OCI-M2 (cell line): Measurements from ENCODE around the gene NDRG2.

Experiments used
- DNase-seq: peaks from one replicate; lab custom pipeline; 2025; ENCODE audit not compliant: unreplicated experiment; lab: John Stamatoyannopoulos, UW

Gene NDRG2

DNA sequence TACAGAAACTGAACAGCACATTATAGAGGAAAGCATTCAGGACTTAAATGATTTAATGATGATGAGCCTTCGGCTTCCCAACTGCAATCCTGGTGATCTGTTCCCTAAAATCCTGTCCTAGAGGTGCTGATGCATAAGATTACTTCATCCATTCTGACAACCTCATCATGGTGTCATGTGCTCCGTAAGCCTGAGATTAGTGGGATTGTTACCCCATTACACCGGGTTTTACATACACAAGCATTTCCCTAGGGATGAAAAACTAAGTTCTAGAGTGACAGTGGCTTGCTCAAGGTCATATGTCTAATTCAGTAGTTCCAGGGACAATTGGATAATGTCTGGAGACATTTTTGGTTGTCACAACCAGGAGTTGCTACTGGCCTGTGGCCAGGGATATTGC is 12.3 kb upstream of the NDRG2 start:
- no peak for DNase-seq

DNA sequence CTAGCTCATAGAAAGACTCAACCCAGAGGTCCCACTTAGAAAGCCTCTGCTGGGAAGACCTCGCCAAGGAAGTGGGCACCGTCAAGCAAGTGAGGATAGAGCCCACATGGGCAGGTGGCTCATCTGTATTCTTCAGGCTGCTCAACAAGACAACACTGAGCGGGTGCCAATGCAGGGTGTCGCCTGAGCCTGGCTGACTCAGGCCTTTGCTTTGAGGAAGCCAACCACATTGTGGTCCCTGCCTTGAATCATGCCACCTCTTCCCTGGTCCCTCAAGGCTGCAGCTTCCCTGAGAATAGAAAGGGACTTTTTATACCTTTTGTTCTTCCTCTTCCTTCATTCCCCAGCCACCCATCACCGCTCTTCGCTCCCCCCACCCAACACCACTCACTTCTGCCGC is 11.9 kb upstream of the NDRG2 start:
- no peak for DNase-seq

DNA sequence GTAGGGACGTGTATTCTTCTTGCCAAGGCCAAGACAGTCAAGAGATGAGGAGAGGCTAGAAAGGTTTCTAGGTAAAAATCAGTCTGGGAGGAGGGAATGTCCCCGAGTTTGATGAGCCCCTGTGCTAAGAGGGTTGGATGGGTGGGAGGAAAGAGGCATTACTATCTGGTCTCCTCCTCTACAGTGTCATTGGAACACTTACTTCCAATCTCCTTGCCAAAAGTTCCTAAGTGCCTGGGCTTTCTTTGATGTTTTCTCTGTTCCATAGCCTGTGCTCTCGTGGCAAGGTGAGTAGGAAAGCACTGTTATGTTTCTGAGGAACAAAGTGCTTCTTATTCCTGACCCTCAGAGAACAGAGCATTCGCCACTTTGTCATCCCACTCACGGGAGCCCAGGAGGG is 9.8 kb upstream of the NDRG2 start, which contains the start of gene RNASE13:
Gene RNASE13 (minus strand): TSS at position 101 of the 400 bp plus-strand sequence. CDS start 519 bp downstream, outside the sequence.
- DNase-seq = no peak

- DNase-seq = no peak
Measured at GRCh38 chr14:21033133-21033698, 8.4 kb upstream of the NDRG2 start.

DNA sequence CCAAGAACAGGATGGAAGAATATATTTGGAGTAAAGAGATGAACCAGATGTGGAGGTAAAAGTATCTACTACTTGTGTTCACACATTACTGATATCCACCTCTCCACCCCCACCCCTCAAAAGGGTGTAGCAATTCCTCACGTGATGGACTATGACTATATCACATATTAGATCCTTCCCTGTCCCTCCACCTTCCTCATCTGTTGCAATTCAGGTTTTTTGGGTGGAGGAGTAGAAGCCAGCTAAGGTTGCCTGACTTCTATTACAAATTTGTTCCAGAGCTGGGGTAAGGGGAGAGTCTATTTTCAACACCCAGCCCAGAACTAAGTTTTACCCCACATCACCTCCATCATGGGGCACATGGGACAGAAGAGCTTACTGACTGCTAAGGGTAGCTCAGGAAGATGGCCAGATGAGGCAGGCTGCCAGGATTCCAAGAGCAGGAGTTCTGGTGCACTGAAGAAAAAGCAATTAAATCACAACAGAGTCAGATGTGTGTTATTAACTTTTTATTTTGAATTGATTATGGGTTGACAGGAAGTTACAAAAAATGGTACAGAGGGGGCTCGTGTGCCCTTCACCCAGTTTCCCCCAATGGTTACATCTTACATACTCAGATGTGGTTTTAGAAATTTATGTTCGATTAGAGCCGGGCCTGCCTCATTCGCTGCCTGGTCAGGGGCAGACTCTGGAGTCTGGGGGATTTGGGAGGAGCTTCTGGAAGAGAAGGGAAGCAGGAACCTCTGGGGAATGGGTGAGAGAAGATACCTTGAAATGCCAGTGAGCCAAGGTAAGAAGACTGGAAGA is 7.7 kb upstream of the NDRG2 start:
- DNase-seq = no peak

- DNase-seq = no peak
Measured at GRCh38 chr14:21030531-21030930, 5.7 kb upstream of the NDRG2 start.

- DNase-seq = no peak
Measured at GRCh38 chr14:21029917-21030316, 5.1 kb upstream of the NDRG2 start, which contains the start of gene TPPP2. TPPP2 (plus strand) TSS chr14:21030217; CDS start chr14:21030582, 365 bp downstream.

DNA sequence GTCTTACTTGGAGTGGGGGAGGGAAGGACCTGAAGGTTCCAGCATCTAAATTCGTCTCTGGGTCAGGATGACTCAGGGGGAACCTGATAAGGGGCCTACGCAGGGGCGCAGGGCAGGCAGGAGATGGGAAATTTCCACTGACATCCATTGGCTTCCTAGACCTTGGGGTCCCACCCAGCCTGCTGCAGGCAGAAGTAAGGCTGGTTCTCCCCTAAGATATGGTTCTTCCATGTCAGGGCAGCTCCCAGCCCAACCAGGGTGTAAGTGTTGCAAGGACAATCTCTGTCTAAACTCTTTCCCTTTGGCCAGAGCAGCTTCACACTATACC is 2.1 kb upstream of the NDRG2 start:
- DNase-seq = no peak

DNA sequence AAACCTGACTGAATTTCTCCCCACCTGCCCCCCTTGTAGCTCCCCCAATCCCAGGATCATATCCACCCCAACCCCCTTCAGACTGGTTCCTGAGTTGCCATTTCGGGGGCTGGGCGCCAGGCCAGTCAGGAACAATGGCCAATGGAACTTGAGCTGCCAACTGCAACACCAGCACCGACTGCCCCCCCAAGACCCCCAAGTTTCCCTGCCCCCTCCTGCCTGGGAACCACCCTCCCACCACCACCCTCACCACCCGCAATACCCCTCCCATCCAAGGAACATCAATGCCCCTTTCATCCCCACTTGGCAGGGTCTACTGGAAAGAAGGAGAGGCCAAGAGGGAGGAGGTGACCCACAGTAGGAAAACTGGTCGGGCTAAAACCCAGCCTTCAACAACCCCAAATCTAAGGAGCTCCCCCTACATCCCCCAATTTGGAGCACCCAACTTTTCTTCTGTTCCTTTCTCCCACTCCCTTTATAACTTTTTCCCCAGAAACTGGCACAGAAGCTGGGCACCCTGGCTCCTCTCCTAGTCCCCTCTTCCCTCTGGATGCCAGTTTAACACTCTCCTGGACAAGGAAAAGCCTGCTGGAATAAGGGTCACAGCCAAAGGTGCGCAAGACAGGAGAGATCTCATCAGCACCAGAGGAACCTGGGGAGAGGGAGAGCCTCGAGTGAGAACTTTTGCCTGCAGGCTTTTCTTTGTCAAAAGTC is 1.6 kb upstream of the NDRG2 start:
- DNase-seq = no peak

DNA sequence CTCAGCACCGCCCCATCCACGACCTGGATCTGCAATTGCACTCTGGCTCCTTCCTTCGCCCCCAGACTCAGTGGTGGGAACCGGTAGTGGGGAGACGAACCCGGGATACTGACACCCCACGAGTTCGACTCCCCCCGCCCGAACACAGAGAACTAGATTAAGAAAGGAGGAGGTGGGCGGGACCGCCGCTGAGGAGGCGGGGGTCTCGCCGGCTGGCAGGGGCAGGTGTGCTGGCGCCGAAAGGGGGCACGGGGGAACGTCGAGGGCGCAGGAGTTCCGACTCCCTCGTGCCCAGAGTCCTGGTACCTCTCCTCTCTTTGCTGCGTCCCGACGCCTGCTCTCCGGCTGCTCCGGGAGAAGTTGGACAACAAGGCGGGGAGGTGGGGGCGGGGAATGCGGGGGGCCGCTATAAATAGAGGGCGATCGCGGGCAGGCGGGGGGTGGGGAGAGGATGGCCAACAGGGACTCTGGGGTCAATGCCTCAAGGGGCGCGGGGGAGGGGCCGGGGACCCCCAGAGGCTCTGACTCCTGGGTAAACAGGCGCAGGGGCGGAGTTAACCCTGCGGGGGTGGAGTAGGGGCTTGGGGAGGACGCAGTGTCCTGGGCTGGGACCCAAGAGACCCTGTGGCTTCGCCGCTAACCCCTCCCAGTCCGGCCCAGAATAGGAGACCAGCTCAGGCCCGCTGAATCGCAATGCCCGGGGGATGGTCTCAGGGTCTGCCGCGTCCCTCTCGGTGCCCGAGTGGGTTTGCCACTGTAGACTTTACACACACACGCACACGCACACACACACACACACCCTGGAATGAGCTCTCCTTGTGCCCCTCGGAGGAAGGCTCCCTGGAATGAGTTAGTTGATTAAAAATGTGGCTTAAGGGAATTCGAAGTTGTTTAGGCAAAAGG is 761 bp upstream of the NDRG2 start:
- no peak for DNase-seq

GRCh38 chr14:21023817-21024584 is 860 bp downstream of the NDRG2 start:
- no peak for DNase-seq

- DNase-seq = no peak
Measured at GRCh38 chr14:21023174-21023573, 1.7 kb downstream of the NDRG2 start.

DNA sequence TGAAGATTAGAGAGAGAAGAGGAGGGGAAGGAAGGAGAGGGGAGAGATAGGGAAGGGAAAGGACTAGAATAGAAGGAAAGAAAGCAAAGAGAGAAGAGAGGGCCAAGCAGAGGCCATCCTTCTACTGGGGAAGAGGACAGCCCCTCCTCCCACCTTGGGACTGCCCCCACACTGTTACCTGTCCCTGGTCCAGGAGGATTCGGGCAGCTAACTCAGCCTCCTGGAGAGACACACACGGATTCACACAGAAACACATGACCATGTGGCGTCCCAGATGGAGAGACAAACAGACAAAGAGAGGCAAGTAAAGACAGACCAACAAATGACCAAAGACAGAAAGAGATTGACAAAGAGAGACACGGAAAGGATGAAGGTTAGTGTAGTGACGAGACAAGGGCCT is 2.2 kb downstream of the NDRG2 start:
- DNase-seq = no peak

- no peak for DNase-seq
Measured at GRCh38 chr14:21020977-21021545, 3.8 kb downstream of the NDRG2 start.

- DNase-seq = no peak
Measured at GRCh38 chr14:21019366-21019765, 5.5 kb downstream of the NDRG2 start.

- no peak for DNase-seq
Measured at GRCh38 chr14:21018781-21019180, 6.1 kb downstream of the NDRG2 start.

GRCh38 chr14:21018286-21018685 is 6.6 kb downstream of the NDRG2 start:
- DNase-seq = no peak

- DNase-seq = no peak
Measured at GRCh38 chr14:21017528-21018245, 7.2 kb downstream of the NDRG2 start.

DNA sequence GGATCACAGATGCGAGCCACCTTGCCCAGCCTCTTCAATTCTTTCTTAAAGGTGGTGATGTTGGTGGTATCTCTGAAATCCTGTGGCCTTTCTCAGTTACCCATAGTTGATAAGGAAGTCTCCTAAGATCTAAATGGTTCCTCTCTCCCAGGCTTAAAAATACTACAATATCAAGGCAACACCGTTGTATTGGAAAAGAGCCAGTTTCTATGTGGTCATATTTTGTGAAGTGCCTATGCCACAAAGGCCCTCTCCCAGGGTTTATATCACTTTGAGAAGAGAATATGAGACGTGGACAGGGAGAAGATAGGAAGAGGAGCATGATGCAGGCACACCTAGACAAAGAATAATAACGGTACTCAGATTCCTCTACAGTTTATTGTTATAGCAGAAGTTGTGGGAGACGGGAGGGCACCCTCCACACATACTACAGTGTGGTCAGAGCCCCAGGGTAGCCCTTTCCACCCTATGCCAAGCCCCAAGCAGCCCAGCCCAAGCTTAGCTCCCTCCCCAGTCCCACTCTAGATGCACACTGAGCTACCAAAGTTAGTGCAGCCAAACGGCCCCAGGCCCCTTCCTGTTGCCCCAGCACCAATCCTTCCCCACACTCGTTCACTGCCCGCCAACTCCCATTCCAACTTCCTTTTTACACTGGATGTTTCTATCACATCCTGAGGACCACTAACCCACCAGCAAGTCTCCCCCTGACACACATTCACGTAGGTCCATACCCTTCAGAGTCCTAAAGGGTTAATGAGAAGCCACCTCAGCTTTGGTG is 8.3 kb downstream of the NDRG2 start:
- no peak for DNase-seq
